HT-29 (cell line): ENCODE measurements around the gene NUDT6. TPM values are rescaled to one million over a fixed set of nuclear protein-coding genes. Genes with fewer than 3 reads are reported as not detected.
"Not testable (repeated sequence)": the region's sequence is repeated elsewhere in the genome, so short reads cannot be mapped to it uniquely, and the experiment has no call there.

Experiments used
- DNase-seq: peaks from one replicate; pipeline ENCODE4 v3.0.0-alpha.2; 2015; ENCODE audit warnings: low spot score
- total RNA-seq: library from RNA; depleted of rRNA; stranded (reverse); fragments of >200 nt; shearing (Covaris generic); gene quantifications from 2 replicates; pipeline ENCODE4 v1.2.3, GENCODE V29; 2014

The NUDT6 gene
- total RNA-seq, 1 experiment from 2014 or later = 2.5 TPM

- no peak for DNase-seq
Measured at GRCh38 chr4:122876456-122876855, 45.9 kb downstream of the NUDT6 start.

- no peak for DNase-seq
Measured at GRCh38 chr4:122875949-122876348, 46.4 kb downstream of the NUDT6 start.

- DNase-seq = peak; percentile 75
Measured at GRCh38 chr4:122873821-122874593, 48.4 kb downstream of the NUDT6 start.

GRCh38 chr4:122873146-122873545 lies 49.3 kb downstream of the NUDT6 start:
- peak; percentile 12 for DNase-seq

GRCh38 chr4:122868235-122868634 lies 54.2 kb downstream of the NUDT6 start:
- not testable (repeated sequence) for DNase-seq

- DNase-seq = no peak
Measured at GRCh38 chr4:122865425-122865824, 57.0 kb downstream of the NUDT6 start.

GRCh38 chr4:122863639-122864038 lies 58.8 kb downstream of the NUDT6 start:
- no peak for DNase-seq

- DNase-seq = no peak
Measured at GRCh38 chr4:122861172-122861943, 61.0 kb downstream of the NUDT6 start.

GRCh38 chr4:122858705-122859104 lies 63.7 kb downstream of the NUDT6 start:
- DNase-seq = no peak

GRCh38 chr4:122857160-122857559 lies 65.2 kb downstream of the NUDT6 start:
- no peak for DNase-seq

- no peak for DNase-seq
Measured at GRCh38 chr4:122855353-122855890, 67.0 kb downstream of the NUDT6 start.

- DNase-seq = peak; percentile 30
Measured at GRCh38 chr4:122854447-122855352, 67.7 kb downstream of the NUDT6 start.

- DNase-seq = no peak
Measured at GRCh38 chr4:122851568-122851967, 70.8 kb downstream of the NUDT6 start.

GRCh38 chr4:122849789-122850188 lies 72.6 kb downstream of the NUDT6 start:
- DNase-seq = not testable (repeated sequence)

GRCh38 chr4:122847931-122848330 lies 74.5 kb downstream of the NUDT6 start:
- no peak for DNase-seq

GRCh38 chr4:122845760-122846159 lies 76.6 kb downstream of the NUDT6 start:
- no peak for DNase-seq

- no peak for DNase-seq
Measured at GRCh38 chr4:122845066-122845465, 77.3 kb downstream of the NUDT6 start.

GRCh38 chr4:122844391-122844790 lies 78.0 kb downstream of the NUDT6 start:
- not testable (repeated sequence) for DNase-seq

- DNase-seq = peak; percentile 72
Measured at GRCh38 chr4:122842984-122843531, 79.3 kb downstream of the NUDT6 start.
